Thymus (tissue), 11 donors: Measurements from ENCODE around the gene PAX7. TPM values are rescaled to one million over a fixed set of nuclear protein-coding genes. Genes with fewer than 3 reads are reported as not detected.
"Not testable (repeated sequence)": the region's sequence is repeated elsewhere in the genome, so short reads cannot be mapped to it uniquely, and the experiment has no call there.

Source experiments
- DNase-seq, 9 donors: peaks; one replicate each; pipeline ENCODE4 v3.0.0-alpha.2; 2013; ENCODE audit warnings: low spot score in 9 of 9, low read depth in 6 of 9, missing footprints in 1 of 9
- H3K27ac ChIP-seq, 2 donors: one replicate each; pipeline ENCODE4 v1.5.1; 2013; ENCODE audit warnings: control low read depth in 1 of 2, low read depth in 1 of 2, low read length in 1 of 2, mild to moderate bottlenecking in 1 of 2, moderate library complexity in 1 of 2
- H3K27me3 ChIP-seq, 2 donors: one replicate each; pipeline ENCODE4 v1.5.1; 2013; ENCODE audit warnings: low read length in 1 of 2; ENCODE audit not compliant: control insufficient read depth in 2 of 2, insufficient read depth in 1 of 2
- H3K36me3 ChIP-seq, 2 donors: one replicate each; pipeline ENCODE4 v1.5.1; 2013; ENCODE audit warnings: low read length in 1 of 2, mild to moderate bottlenecking in 1 of 2, moderate library complexity in 1 of 2; ENCODE audit not compliant: control insufficient read depth in 2 of 2, insufficient read depth in 2 of 2
- H3K4me1 ChIP-seq, 2 donors: one replicate each; pipeline ENCODE4 v1.5.1; 2013; ENCODE audit warnings: low read length in 2 of 2; ENCODE audit not compliant: control insufficient read depth in 2 of 2, insufficient read depth in 2 of 2
- H3K4me3 ChIP-seq, 2 donors: one replicate each; pipeline ENCODE4 v1.5.1; 2013; ENCODE audit warnings: low read length in 2 of 2, control low read depth in 1 of 2, mild to moderate bottlenecking in 1 of 2
- H3K9me3 ChIP-seq, 2 donors: one replicate each; pipeline ENCODE4 v1.5.1; 2013; ENCODE audit warnings: low read length in 1 of 2, mild to moderate bottlenecking in 1 of 2; ENCODE audit not compliant: control insufficient read depth in 2 of 2, insufficient read depth in 1 of 2
- WGBS: extraction: QIAGEN DNeasy Blood & Tissue Kit; methylation state at CpG from one replicate; pipeline ENCODE4 v1.1.7; 2013; 5-methylcytosine and 5-hydroxymethylcytosine counted together
- polyA plus RNA-seq: library from polyadenylated mRNA; stranded (reverse); fragments of 200-250 nt; gene quantifications from one replicate; pipeline ENCODE4 v1.2.3, GENCODE V29; 2013
- total RNA-seq: library from RNA; stranded (reverse); fragments of 120-200 nt; gene quantifications from one replicate; pipeline ENCODE4 v1.2.4, GENCODE V29; 2013
- donor health status: healthy.

The PAX7 gene
- total and polyA plus RNA-seq, 2 donors, result 0.05 to 0.11 TPM

DNA sequence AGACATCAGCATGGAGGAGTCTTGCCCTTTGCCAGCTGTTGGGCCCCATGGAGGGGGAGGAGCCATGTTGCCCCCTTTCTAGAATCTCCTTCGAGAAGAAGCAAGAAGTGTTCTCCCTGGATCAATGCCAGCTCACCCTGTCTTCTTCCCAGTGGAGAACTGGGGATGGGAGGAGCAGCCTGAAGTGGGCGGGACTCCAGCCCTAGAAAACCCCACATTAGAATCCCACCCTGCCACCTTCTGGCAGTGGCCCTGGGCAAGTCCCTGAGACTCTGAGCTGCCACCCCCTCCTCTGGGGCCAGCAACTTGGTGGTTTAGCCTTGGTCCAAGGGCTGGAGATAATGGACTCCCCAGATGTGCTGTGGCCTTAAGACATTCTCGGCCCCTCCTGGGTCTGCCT, 51.7 kb downstream of the PAX7 start:
- 67% methylated on average over 3 of the region's 3 CpGs for WGBS
- H3K4me1 ChIP-seq, result peaks cover 2 to 4% of the 10 kb centered on the region in 2 donors
- H3K27me3 ChIP-seq, result peaks cover 23 to 61% of the 10 kb centered on the region in 2 donors
- H3K27ac ChIP-seq, result no peak overlapping the region
- no peaks in the 10 kb centered on the region for H3K9me3 ChIP-seq
- DNase-seq, result no peak
- H3K36me3 ChIP-seq, result no peaks in the 10 kb centered on the region
- no peak overlapping the region for H3K4me3 ChIP-seq

- WGBS, result 41% methylated on average over 16 of the region's 16 CpGs
- Histone ChIP-seq H3K27me3 (peaks cover 19 to 56% of the 10 kb centered on the region in 2 donors), H3K4me1 (no peaks in the 10 kb centered on the region), H3K9me3 (no peaks in the 10 kb centered on the region), H3K4me3 (no peak overlapping the region), H3K27ac (no peak overlapping the region), H3K36me3 (no peaks in the 10 kb centered on the region)
- DNase-seq, result no peak
These were observed 53.7 kb downstream of the PAX7 start for GRCh38 chr1:18684303-18684702.

DNA sequence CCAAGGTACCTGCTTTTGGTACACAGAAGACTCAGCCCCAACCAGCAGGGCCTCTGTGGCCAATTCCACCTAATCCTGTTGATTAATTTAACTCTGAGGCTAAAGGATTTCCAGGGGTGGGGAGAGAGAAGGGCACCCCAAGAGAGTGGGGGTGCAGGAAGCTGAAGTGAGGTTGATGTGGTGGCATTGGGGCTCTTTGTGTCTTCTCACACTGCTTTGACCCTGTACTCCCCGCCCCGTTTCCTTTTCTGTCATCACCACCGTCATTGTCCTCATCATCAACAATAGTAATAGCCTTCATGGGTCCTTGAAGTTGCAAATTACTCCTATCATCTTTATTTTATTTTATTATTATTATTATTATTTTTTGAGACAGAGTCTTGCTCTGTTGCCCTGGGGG, 55.9 kb downstream of the PAX7 start:
- DNase-seq, result no peak
- 79% methylated on average over 3 of the region's 3 CpGs for WGBS
- peaks cover 20 to 55% of the 10 kb centered on the region in 2 donors for H3K27me3 ChIP-seq

DNA sequence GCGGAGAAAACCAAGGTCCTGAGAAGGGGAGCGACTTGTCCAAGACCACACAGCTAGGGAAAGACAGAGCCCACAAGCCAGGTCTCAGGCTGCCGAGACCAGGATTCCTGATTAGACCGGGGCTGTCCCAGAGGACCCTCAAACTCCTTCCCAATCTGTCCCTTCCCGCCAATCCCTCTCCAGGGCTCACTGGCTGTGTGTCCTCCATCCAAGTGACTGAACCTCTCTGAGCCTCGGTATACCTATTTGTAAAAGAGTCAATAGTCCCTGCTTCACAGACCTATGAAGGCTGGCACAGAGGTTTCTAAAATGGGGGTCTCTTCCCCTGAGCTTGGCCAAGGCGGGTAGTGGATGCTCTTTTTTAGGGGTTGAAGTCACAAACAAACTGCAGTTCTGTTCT, 56.6 kb downstream of the PAX7 start:
- H3K9me3 ChIP-seq, result no peaks in the 10 kb centered on the region
- H3K4me1 ChIP-seq, result no peaks in the 10 kb centered on the region
- no peaks in the 10 kb centered on the region for H3K36me3 ChIP-seq
- no peak overlapping the region for H3K27ac ChIP-seq
- H3K27me3 ChIP-seq, result peaks cover 22 to 59% of the 10 kb centered on the region in 2 donors
- H3K4me3 ChIP-seq, result no peak overlapping the region
- no peak for DNase-seq
- 94% methylated on average over 7 of the region's 7 CpGs for WGBS

More for the DNA sequence above, 55.9 kb downstream of the PAX7 start:
- Histone ChIP-seq H3K27ac (no peak overlapping the region), H3K4me1 (no peaks in the 10 kb centered on the region), H3K9me3 (no peaks in the 10 kb centered on the region), H3K4me3 (no peak overlapping the region), H3K36me3 (no peaks in the 10 kb centered on the region)

- Histone ChIP-seq H3K27me3 (peaks cover 6 to 45% of the 10 kb centered on the region in 2 donors), H3K4me3 (no peak overlapping the region), H3K4me1 (no peaks in the 10 kb centered on the region), H3K9me3 (no peaks in the 10 kb centered on the region), H3K36me3 (no peaks in the 10 kb centered on the region), H3K27ac (no peak overlapping the region)
- no peak for DNase-seq
- WGBS, result 91% methylated on average over 20 of the region's 20 CpGs
These were observed 61.0 kb downstream of the PAX7 start for GRCh38 chr1:18691648-18692047.

- peaks cover 8 to 51% of the 10 kb centered on the region in 2 donors for H3K27me3 ChIP-seq
These were observed 62.8 kb downstream of the PAX7 start for GRCh38 chr1:18693256-18694098.

DNA sequence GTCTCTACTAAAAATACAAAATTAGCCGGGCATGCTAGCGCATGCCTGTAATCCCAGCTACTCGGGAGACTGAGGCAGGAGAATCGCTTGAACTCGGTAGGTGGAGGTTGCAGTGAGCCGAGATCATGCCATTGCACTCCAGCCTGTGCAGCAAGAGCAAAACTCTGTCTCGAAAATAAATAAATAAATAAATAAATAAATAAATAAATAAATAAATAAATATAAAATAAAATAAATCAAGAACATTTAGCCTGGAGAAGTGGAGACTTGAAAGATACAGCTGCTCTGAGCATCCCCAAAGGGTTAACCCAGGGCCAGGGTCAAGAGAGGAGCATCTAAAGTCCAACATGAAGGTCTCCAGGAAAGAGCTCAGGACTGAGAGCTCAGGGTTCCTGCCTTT, 63.6 kb downstream of the PAX7 start:
- H3K36me3 ChIP-seq, H3K9me3 ChIP-seq, H3K4me1 ChIP-seq, DNase-seq, H3K27ac ChIP-seq, H3K4me3 ChIP-seq: not testable (repeated sequence)
- WGBS, result 91% methylated on average over 7 of the region's 7 CpGs
- peaks cover 8 to 59% of the 10 kb centered on the region in 2 donors for H3K27me3 ChIP-seq

More at GRCh38 chr1:18693256-18694098, 62.8 kb downstream of the PAX7 start:
- H3K9me3 ChIP-seq, result no peaks in the 10 kb centered on the region
- no peak for DNase-seq
- WGBS, result 32% methylated on average over 25 of the region's 25 CpGs
- no peaks in the 10 kb centered on the region for H3K36me3 ChIP-seq
- H3K4me3 ChIP-seq, result no peak overlapping the region
- H3K4me1 ChIP-seq, result no peaks in the 10 kb centered on the region
- no peak overlapping the region for H3K27ac ChIP-seq

- H3K4me1 ChIP-seq, result no peaks in the 10 kb centered on the region
- no peak for DNase-seq
- WGBS, result 53% methylated on average over 1 of the region's 1 CpG
- H3K27ac ChIP-seq, result no peak overlapping the region
- H3K9me3 ChIP-seq, result no peaks in the 10 kb centered on the region
- H3K4me3 ChIP-seq, result no peak overlapping the region
- no peaks in the 10 kb centered on the region for H3K36me3 ChIP-seq
- H3K27me3 ChIP-seq, result peaks cover 2 to 61% of the 10 kb centered on the region in 2 donors
These were observed 66.9 kb downstream of the PAX7 start for GRCh38 chr1:18697541-18697940.

- Histone ChIP-seq H3K4me1 (no peaks in the 10 kb centered on the region), H3K27me3 (peaks cover 2 to 61% of the 10 kb centered on the region in 2 donors), H3K9me3 (no peaks in the 10 kb centered on the region), H3K36me3 (no peaks in the 10 kb centered on the region), H3K4me3 (no peak overlapping the region), H3K27ac (no peak overlapping the region)
- DNase-seq, result no peak
- WGBS, result 94% methylated on average over 12 of the region's 12 CpGs
These were observed 69.9 kb downstream of the PAX7 start for GRCh38 chr1:18700530-18700929.
